Glutamatergic neuron (in vitro differentiated cells): Measurements from ENCODE around the gene HDAC4. TPM values are rescaled to one million over a fixed set of nuclear protein-coding genes. Genes with fewer than 3 reads are reported as not detected.
"Not testable (repeated sequence)": the region's sequence is repeated elsewhere in the genome, so short reads cannot be mapped to it uniquely, and the experiment has no call there.

Experiments used
- DNase-seq: peaks from one replicate; pipeline ENCODE4 v3.0.0; 2022
- H3K27ac Mint-ChIP-seq: one replicate; pipeline ENCODE4 v1.8.0; 2020; ENCODE audit warnings: mild to moderate bottlenecking, mixed read lengths, inconsistent platforms; ENCODE audit not compliant: unreplicated experiment
- H3K27me3 Mint-ChIP-seq: one replicate; pipeline ENCODE4 v1.8.0; 2020; ENCODE audit warnings: mild to moderate bottlenecking, moderate library complexity, mixed read lengths, inconsistent platforms; ENCODE audit not compliant: unreplicated experiment
- H3K36me3 Mint-ChIP-seq: one replicate; pipeline ENCODE4 v1.8.0; 2020; ENCODE audit warnings: mild to moderate bottlenecking, mixed read lengths, inconsistent platforms; ENCODE audit not compliant: unreplicated experiment
- H3K4me1 Mint-ChIP-seq: one replicate; pipeline ENCODE4 v1.8.0; 2020; ENCODE audit warnings: mild to moderate bottlenecking, low read depth, mixed read lengths, inconsistent platforms; ENCODE audit not compliant: unreplicated experiment
- H3K4me3 Mint-ChIP-seq: one replicate; pipeline ENCODE4 v1.8.0; 2020; ENCODE audit warnings: mild to moderate bottlenecking, mixed read lengths, inconsistent platforms; ENCODE audit not compliant: unreplicated experiment
- H3K9me3 Mint-ChIP-seq: one replicate; pipeline ENCODE4 v1.8.0; 2020; ENCODE audit warnings: mild to moderate bottlenecking, moderate library complexity, mixed read lengths, inconsistent platforms; ENCODE audit not compliant: unreplicated experiment
- total RNA-seq: library from RNA; stranded (reverse); fragmentation: NEBNext Ultra II Directional; extraction: Animal tissue kit (Norgen Biotek cat#: 25700); gene quantifications from one replicate; pipeline ENCODE4 v1.2.1, GENCODE V29; 2021; ENCODE audit not compliant: unreplicated experiment
- TF ChIP-seq, protein P1 (sequence below): fragments of 200-600 bp; sonication (generic); IDR thresholded peaks from one replicate; pipeline ENCODE4 v1.5.0; 2021; ENCODE audit not compliant: partially characterized antibody, unreplicated experiment

The HDAC4 gene
- total RNA-seq, 1 donor from 2014 or later = 90.6 TPM

DNA sequence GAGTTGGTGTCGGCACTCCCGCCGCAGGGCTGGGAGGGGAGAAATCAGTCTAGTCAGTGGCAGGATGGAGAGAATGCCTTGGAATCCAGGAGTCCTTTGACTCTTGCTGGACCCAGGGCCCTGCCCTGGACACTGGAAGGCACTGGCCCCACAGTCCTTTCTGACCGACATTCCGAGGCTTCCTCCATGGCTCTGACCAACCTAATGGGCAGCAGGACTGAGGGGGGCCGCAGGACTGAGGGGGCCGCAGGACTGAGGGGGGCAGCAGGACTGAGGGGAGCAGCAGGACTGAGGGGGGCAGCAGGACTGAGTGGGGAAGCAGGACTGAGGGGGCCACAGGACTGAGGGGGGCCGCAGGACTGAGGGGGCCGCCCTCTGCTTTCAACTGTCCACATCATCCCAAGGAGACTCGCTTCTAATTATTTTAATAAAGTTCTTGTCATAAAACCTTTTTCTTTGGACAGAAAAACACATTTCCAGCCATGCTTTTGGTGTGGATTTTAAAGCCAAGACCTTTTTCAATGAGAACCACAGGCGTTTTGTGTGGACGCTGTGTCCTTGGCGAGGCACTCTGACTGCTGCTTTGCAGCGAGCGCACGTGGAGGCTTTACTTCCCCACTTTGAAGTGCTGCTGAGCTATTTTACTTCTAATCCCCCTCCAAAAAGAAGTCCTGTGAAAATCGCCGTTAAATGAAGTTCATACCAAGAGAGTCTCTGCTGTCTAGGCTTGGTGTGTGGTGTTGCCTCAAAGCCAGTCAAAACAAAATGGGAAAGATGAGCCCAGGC is 326.9 kb downstream of the HDAC4 start:
- DNase-seq = no peak
- Mint-ChIP-seq H3K9me3 (peaks cover 9% of the 10 kb centered on the region), H3K4me3 (no peak overlapping the region), H3K27ac (peak overlapping the region; percentile 15), H3K4me1 (peaks cover 2% of the 10 kb centered on the region), H3K36me3 (peaks cover 8% of the 10 kb centered on the region), H3K27me3 (peaks cover 6% of the 10 kb centered on the region)
- TF ChIP-seq, protein P1, sequence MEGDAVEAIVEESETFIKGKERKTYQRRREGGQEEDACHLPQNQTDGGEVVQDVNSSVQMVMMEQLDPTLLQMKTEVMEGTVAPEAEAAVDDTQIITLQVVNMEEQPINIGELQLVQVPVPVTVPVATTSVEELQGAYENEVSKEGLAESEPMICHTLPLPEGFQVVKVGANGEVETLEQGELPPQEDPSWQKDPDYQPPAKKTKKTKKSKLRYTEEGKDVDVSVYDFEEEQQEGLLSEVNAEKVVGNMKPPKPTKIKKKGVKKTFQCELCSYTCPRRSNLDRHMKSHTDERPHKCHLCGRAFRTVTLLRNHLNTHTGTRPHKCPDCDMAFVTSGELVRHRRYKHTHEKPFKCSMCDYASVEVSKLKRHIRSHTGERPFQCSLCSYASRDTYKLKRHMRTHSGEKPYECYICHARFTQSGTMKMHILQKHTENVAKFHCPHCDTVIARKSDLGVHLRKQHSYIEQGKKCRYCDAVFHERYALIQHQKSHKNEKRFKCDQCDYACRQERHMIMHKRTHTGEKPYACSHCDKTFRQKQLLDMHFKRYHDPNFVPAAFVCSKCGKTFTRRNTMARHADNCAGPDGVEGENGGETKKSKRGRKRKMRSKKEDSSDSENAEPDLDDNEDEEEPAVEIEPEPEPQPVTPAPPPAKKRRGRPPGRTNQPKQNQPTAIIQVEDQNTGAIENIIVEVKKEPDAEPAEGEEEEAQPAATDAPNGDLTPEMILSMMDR = no peak

DNA sequence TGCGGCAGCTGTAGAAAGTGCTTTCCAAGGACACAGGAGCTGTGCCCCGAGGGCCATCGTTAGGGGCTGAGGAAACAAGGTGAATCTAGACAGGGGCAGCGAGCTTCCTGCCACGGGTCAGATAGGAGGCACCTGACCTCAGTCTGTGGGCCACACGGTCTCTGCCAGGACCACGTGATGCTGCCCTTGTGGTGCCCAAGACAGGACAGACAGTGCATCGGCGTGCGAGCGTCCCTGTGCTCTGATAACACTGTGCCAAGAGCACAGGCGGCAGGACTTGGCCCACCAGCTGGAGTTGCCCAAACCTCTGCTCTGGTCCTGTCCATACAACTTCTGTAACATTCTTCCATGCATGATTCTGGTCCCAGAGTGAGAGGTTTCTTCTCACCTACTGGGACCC is 327.6 kb downstream of the HDAC4 start:
- Mint-ChIP-seq H3K9me3 (peaks cover 11% of the 10 kb centered on the region), H3K27ac (no peak overlapping the region), H3K4me3 (no peak overlapping the region), H3K4me1 (no peaks in the 10 kb centered on the region), H3K36me3 (peaks cover 8% of the 10 kb centered on the region), H3K27me3 (peaks cover 6% of the 10 kb centered on the region)
- DNase-seq = no peak
- TF ChIP-seq, protein P1 = no peak

DNA sequence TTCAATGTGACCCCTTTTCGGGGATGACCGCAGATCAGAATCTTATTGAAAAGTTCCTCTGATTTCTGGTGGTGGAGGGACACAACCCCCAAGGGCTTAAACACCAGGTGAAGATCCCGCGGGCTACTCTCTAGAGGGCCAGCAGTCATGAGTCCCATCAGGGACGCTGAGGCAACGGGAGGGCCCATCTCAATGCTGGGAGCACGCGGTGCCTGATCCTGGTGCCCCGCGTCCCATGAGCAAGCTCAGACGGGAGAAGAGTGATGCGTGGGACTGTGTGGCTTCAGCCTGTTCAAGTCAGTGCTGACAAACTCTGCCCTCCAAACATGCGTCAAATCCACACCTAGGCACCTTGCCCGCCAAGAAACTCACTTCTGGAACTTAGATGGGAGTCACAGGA is 328.0 kb downstream of the HDAC4 start:
- DNase-seq = no peak
- Mint-ChIP-seq H3K4me3 (no peak overlapping the region), H3K27ac (no peak overlapping the region), H3K36me3 (peaks cover 8% of the 10 kb centered on the region), H3K27me3 (peaks cover 6% of the 10 kb centered on the region), H3K9me3 (peaks cover 12% of the 10 kb centered on the region), H3K4me1 (no peaks in the 10 kb centered on the region)
- TF ChIP-seq, protein P1 = no peak

DNA sequence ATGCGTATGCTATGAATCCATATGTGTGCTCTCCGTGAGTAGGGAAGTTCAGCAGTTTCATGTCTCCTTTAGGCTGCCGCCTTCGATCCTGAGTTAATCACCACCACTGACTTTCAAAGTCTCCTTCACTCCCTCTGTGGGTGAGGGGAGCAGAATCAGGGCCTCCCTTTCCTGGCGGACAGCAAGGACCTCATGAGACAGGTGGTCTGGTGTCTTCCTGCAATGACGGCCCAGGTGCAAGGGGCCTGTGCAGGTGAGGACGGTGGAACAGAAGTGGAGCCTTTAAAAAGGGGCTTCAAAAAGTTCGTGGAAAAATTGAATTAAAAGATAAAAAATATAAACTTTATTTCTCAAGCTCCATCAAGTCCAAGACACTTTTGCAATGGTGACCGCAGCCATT is 330.4 kb downstream of the HDAC4 start:
- H3K27me3 Mint-ChIP-seq = peaks cover 8% of the 10 kb centered on the region
- peaks cover 13% of the 10 kb centered on the region for H3K36me3 Mint-ChIP-seq
- DNase-seq = no peak
- no peaks in the 10 kb centered on the region for H3K4me1 Mint-ChIP-seq
- no peak overlapping the region for H3K4me3 Mint-ChIP-seq
- TF ChIP-seq, protein P1 = no peak
- H3K27ac Mint-ChIP-seq = no peak overlapping the region
- peaks cover 8% of the 10 kb centered on the region for H3K9me3 Mint-ChIP-seq

DNA sequence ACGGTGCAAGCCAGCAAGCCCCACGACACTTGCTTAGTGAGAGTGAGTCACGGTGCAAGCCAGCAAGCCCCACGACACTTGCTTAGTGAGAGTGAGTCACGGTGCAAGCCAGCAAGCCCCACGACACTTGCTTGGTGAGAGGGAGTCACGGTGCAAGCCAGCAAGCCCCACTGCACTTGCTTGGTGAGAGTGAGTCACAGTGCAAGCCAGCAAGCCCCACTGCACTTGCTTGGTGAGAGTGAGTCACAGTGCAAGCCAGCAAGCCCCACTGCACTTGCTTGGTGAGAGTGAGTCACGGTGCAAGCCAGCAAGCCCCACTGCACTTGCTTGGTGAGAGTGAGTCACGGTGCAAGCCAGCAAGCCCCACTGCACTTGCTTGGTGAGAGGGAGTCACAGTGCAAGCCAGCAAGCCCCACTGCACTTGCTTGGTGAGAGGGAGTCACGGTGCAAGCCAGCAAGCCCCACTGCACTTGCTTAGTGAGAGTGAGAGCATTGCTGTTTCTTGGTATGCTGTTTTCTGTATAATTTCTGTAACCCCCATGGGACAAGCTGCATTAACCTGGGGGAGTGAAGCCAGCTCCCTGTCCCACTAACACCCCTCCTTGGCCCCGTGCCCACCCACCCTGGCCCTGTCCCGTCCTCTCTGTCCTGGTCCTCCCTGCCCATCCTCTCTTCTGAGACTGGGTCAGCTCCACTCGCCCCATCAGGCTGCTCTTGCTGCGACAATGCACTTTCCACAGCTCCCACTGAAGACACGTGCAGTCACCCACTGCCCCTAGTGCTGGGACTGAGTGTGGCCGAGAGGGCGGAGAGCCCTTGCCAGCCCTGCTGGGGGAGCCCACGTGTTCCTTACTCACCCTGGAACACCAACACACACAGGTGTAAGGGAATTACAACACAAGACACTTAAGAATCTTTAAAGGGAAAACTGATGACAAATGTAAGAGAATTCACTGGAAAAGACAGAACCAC is 331.2 kb downstream of the HDAC4 start:
- H3K27ac Mint-ChIP-seq, H3K4me3 Mint-ChIP-seq, H3K9me3 Mint-ChIP-seq, H3K4me1 Mint-ChIP-seq, DNase-seq, H3K27me3 Mint-ChIP-seq: not testable (repeated sequence)
- peaks cover 13% of the 10 kb centered on the region for H3K36me3 Mint-ChIP-seq
